Osteocyte (in vitro differentiated cells): ENCODE measurements around the gene CCSER1. TPM values are rescaled to one million over a fixed set of nuclear protein-coding genes. Genes with fewer than 3 reads are reported as not detected.

ENCODE experiments used
- DNase-seq: peaks from one replicate; pipeline ENCODE4 v3.0.0; 2021; ENCODE audit warnings: mixed read lengths; ENCODE audit not compliant: unreplicated experiment; ENCODE audit errors: extremely low spot score
- H3K27ac Mint-ChIP-seq: one replicate; pipeline ENCODE4 v1.8.0; 2021; ENCODE audit warnings: mild to moderate bottlenecking, mixed read lengths; ENCODE audit not compliant: unreplicated experiment
- H3K27me3 Mint-ChIP-seq: one replicate; pipeline ENCODE4 v1.8.0; 2021; ENCODE audit warnings: mixed read lengths; ENCODE audit not compliant: unreplicated experiment
- H3K36me3 Mint-ChIP-seq: one replicate; pipeline ENCODE4 v1.8.0; 2021; ENCODE audit warnings: mixed read lengths; ENCODE audit not compliant: unreplicated experiment
- H3K4me1 Mint-ChIP-seq: one replicate; pipeline ENCODE4 v1.8.0; 2021; ENCODE audit warnings: mixed read lengths; ENCODE audit not compliant: unreplicated experiment
- H3K4me3 Mint-ChIP-seq: one replicate; pipeline ENCODE4 v1.8.0; 2021; ENCODE audit warnings: mild to moderate bottlenecking, moderate library complexity, mixed read lengths; ENCODE audit not compliant: unreplicated experiment
- H3K9me3 Mint-ChIP-seq: one replicate; pipeline ENCODE4 v1.8.0; 2021; ENCODE audit warnings: mixed read lengths; ENCODE audit not compliant: unreplicated experiment
- total RNA-seq: library from RNA; stranded (reverse); gene quantifications from 2 replicates; pipeline ENCODE4 v1.2.1, GENCODE V29; 2021
- TF ChIP-seq, protein P1 (sequence below): fragments of 200-600 bp; sonication (generic); IDR thresholded peaks from 2 replicates; pipeline ENCODE4 v1.5.0; 2021; ENCODE audit warnings: antibody characterized with exemption, mild to moderate bottlenecking, moderate library complexity

The CCSER1 gene
- total RNA-seq, 1 donor from 2014 or later: not detected

- peaks cover 5% of the 10 kb centered on the region for H3K27me3 Mint-ChIP-seq
- DNase-seq: no peak
- no peak overlapping the region for H3K4me3 Mint-ChIP-seq
- H3K4me1 Mint-ChIP-seq: no peaks in the 10 kb centered on the region
- H3K36me3 Mint-ChIP-seq: no peaks in the 10 kb centered on the region
- no peaks in the 10 kb centered on the region for H3K9me3 Mint-ChIP-seq
- H3K27ac Mint-ChIP-seq: no peak overlapping the region
- TF ChIP-seq, protein P1, sequence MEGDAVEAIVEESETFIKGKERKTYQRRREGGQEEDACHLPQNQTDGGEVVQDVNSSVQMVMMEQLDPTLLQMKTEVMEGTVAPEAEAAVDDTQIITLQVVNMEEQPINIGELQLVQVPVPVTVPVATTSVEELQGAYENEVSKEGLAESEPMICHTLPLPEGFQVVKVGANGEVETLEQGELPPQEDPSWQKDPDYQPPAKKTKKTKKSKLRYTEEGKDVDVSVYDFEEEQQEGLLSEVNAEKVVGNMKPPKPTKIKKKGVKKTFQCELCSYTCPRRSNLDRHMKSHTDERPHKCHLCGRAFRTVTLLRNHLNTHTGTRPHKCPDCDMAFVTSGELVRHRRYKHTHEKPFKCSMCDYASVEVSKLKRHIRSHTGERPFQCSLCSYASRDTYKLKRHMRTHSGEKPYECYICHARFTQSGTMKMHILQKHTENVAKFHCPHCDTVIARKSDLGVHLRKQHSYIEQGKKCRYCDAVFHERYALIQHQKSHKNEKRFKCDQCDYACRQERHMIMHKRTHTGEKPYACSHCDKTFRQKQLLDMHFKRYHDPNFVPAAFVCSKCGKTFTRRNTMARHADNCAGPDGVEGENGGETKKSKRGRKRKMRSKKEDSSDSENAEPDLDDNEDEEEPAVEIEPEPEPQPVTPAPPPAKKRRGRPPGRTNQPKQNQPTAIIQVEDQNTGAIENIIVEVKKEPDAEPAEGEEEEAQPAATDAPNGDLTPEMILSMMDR: no peak
These were observed 1155.0 kb downstream of the CCSER1 start for GRCh38 chr4:91282217-91282616.

GRCh38 chr4:91283726-91284230 is 1156.6 kb downstream of the CCSER1 start:
- Mint-ChIP-seq H3K9me3 (no peaks in the 10 kb centered on the region), H3K36me3 (no peaks in the 10 kb centered on the region), H3K4me3 (no peak overlapping the region), H3K4me1 (no peaks in the 10 kb centered on the region), H3K27me3 (peaks cover 3% of the 10 kb centered on the region), H3K27ac (no peak overlapping the region)
- DNase-seq: no peak
- TF ChIP-seq, protein P1: no peak

DNA sequence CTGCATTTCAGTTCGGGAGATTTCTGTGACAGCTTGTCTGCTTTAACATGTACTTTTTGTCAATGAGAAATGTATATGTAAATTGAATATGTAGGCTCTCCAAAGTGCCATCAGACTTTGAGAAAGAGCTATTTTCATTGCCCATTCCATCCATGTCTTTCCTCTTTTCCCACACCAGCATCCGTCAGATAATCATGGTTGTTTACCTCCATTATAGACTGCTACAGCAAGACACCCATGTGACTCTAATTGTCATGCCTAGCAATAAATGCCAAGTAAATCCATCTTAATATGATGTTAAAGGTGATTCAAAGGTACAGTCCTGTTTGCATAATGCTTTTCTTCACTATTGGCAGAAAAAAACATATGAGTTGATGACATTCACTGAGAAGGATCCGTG is 1157.3 kb downstream of the CCSER1 start:
- no peak overlapping the region for H3K27ac Mint-ChIP-seq
- H3K36me3 Mint-ChIP-seq: no peaks in the 10 kb centered on the region

GRCh38 chr4:91285487-91285886 is 1158.3 kb downstream of the CCSER1 start:
- DNase-seq: no peak
- Mint-ChIP-seq H3K27ac (no peak overlapping the region), H3K4me1 (no peaks in the 10 kb centered on the region), H3K36me3 (no peaks in the 10 kb centered on the region), H3K4me3 (no peak overlapping the region), H3K9me3 (no peaks in the 10 kb centered on the region), H3K27me3 (peaks cover 5% of the 10 kb centered on the region)
- TF ChIP-seq, protein P1: no peak

More for the DNA sequence above, 1157.3 kb downstream of the CCSER1 start:
- no peak for DNase-seq
- H3K27me3 Mint-ChIP-seq: peaks cover 3% of the 10 kb centered on the region
- TF ChIP-seq, protein P1: no peak
- no peaks in the 10 kb centered on the region for H3K9me3 Mint-ChIP-seq
- no peak overlapping the region for H3K4me3 Mint-ChIP-seq
- no peaks in the 10 kb centered on the region for H3K4me1 Mint-ChIP-seq

GRCh38 chr4:91288702-91289311 is 1161.6 kb downstream of the CCSER1 start:
- H3K27ac Mint-ChIP-seq: no peak overlapping the region

More at GRCh38 chr4:91288702-91289311, 1161.6 kb downstream of the CCSER1 start:
- Mint-ChIP-seq H3K4me3 (no peak overlapping the region), H3K27me3 (peaks cover 5% of the 10 kb centered on the region), H3K36me3 (no peaks in the 10 kb centered on the region), H3K4me1 (no peaks in the 10 kb centered on the region), H3K9me3 (no peaks in the 10 kb centered on the region)
- no peak for DNase-seq
- TF ChIP-seq, protein P1: no peak
